ENCODE measurements around the gene PGA4.
"Not testable (repeated sequence)": the region's sequence is repeated elsewhere in the genome, so short reads cannot be mapped to it uniquely, and the experiment has no call there.

The PGA4 gene

GRCh38 chr11:61194981-61195695 lies 27.0 kb upstream of the PGA4 start:
- no peaks in the 10 kb centered on the region for H3K9me3 Mint-ChIP-seq (ENCODE audit: low read depth)
- no peak overlapping the region for H3K27ac Mint-ChIP-seq
- H3K4me1 Mint-ChIP-seq (ENCODE audit: low read depth): no peaks in the 10 kb centered on the region
- no peak overlapping the region for H3K4me3 Mint-ChIP-seq
- no peaks in the 10 kb centered on the region for H3K36me3 Mint-ChIP-seq
- peaks cover 3% of the 10 kb centered on the region for H3K27me3 Mint-ChIP-seq

DNA sequence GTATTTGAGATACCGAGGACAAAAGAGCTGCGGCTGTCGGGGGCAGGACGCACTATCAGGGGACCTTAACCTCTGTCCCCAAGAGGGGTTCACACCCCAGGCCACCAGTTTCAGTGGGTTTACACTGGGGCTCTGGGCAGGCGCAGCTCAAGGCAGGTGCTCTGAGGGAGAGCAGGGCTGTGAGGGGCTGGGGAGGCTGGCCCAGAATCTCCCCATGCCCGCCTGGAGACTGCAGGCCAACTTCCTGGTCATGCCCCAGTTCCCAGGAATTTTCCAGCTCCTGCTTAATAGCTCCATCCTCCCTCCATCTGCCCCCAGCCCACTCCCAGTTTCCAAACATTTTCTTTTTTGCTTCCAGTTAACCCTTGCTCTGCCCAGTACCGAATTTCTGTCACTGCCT lies 26.4 kb upstream of the PGA4 start:
- no peaks in the 10 kb centered on the region for H3K36me3 Mint-ChIP-seq
- peaks cover 3% of the 10 kb centered on the region for H3K27me3 Mint-ChIP-seq
- H3K4me3 Mint-ChIP-seq: no peak overlapping the region
- H3K9me3 Mint-ChIP-seq (ENCODE audit: low read depth): no peaks in the 10 kb centered on the region
- H3K27ac Mint-ChIP-seq: no peak overlapping the region
- H3K4me1 Mint-ChIP-seq (ENCODE audit: low read depth): no peaks in the 10 kb centered on the region

GRCh38 chr11:61198361-61198760 lies 23.8 kb upstream of the PGA4 start:
- no peaks in the 10 kb centered on the region for H3K36me3 Mint-ChIP-seq
- no peaks in the 10 kb centered on the region for H3K9me3 Mint-ChIP-seq (ENCODE audit: low read depth)
- peaks cover 5% of the 10 kb centered on the region for H3K27me3 Mint-ChIP-seq
- H3K4me1 Mint-ChIP-seq (ENCODE audit: low read depth): no peaks in the 10 kb centered on the region
- no peak overlapping the region for H3K27ac Mint-ChIP-seq
- no peak overlapping the region for H3K4me3 Mint-ChIP-seq

GRCh38 chr11:61198948-61199523 lies 23.1 kb upstream of the PGA4 start:
- no peaks in the 10 kb centered on the region for H3K36me3 Mint-ChIP-seq
- no peak overlapping the region for H3K4me3 Mint-ChIP-seq
- H3K4me1 Mint-ChIP-seq (ENCODE audit: low read depth): no peaks in the 10 kb centered on the region
- no peak overlapping the region for H3K27ac Mint-ChIP-seq
- peaks cover 5% of the 10 kb centered on the region for H3K27me3 Mint-ChIP-seq
- no peaks in the 10 kb centered on the region for H3K9me3 Mint-ChIP-seq (ENCODE audit: low read depth)

DNA sequence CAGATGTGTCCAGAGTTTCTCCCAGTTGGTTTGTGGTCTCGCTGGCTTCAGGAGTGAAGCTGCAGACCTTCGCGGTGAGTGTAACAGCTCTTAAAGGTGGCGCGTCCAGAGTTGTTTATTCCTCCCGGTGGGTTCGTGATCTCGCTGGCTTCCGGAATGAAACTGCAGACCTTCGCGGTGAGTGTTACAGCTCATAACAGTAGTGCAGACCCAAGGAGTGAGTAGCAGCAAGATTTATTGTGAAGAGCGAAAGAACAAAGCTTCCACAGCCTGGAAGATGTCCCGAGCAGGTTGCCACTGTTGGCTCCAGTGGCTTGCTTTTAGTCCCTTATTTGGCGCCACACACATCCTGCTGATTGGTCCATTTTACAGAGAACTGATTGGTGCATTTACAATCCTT lies 20.7 kb upstream of the PGA4 start:
- Mint-ChIP-seq H3K27me3 (peaks cover 2% of the 10 kb centered on the region), H3K27ac (no peak overlapping the region), H3K9me3 (ENCODE audit: low read depth) (no peaks in the 10 kb centered on the region), H3K36me3 (no peaks in the 10 kb centered on the region), H3K4me3 (no peak overlapping the region), H3K4me1 (ENCODE audit: low read depth) (no peaks in the 10 kb centered on the region)

DNA sequence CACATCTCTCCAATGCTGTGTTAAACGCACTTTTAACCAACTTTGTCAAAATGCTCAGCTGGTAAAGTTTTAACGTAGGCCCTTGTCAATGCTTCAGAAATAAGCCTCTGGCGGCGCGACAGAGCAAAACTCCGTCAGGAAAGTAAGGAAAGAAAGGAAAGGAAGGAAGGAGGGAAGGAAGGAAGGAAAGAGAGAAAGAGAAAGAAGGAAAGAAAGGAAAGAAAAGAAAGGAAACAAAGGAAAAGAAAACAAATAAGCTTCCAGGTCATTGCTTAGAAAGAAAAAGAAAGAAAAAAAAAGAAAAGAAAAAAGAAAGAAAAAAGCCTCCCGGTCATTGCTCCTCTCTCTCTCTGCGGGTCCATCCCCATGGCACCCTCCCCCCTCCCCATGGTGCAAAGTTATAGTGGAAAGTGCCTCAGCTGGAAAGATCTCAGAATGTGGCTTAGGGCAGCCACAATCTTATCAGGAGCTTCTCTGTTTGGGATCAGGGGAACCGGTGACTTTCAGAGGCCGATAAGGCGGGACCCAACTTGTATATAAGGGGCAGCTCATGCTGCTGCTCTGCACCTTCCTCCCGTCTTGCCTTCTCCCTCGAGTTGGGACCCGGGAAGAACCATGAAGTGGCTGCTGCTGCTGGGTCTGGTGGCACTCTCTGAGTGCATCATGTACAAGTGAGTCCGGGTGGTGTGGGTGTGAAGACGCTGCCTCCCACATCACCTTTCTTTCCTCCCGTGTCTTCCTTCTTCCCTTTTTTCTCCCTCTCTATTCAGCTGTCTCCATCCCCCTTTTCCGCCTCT lies 19.0 kb upstream of the PGA4 start, which contains the start of gene PGA3:
Gene PGA3 (plus strand): TSS at position 566 of the 797 bp plus-strand sequence. CDS start 50 bp downstream, at position 616.
- not testable (repeated sequence) for H3K27ac Mint-ChIP-seq; H3K4me3 Mint-ChIP-seq; H3K9me3 Mint-ChIP-seq (ENCODE audit: low read depth); H3K36me3 Mint-ChIP-seq; H3K4me1 Mint-ChIP-seq (ENCODE audit: low read depth); H3K27me3 Mint-ChIP-seq

- not testable (repeated sequence) for H3K9me3 Mint-ChIP-seq (ENCODE audit: low read depth); H3K27me3 Mint-ChIP-seq; H3K4me1 Mint-ChIP-seq (ENCODE audit: low read depth); H3K4me3 Mint-ChIP-seq; H3K36me3 Mint-ChIP-seq; H3K27ac Mint-ChIP-seq
Measured at GRCh38 chr11:61203873-61204272, 18.3 kb upstream of the PGA4 start.

DNA sequence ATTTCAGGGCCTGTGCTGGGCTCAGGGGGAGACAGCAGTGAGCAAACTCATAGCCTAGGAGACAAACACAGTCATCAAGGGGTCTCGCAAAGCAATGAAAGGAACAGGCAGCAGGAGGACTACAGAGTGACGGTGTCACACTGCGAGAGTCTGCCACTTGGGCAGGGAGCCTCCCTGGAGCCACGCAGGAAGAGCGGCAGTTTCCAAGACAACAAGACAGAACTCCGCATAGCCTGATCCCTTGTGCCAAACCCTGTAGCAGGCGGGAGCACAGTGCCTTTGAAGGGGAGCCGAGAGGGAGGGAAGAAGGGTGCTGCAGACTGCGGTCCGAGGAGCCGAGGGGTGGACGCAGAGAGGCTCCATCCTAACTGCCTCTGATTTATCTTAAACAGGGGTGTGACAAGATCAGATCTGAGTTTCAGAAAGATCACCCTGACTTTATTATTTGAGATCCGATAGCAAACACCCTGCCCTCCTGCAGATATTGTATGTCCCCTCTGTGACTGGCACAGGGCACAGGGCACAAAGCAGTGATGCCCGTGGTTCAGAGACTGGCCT lies 17.6 kb upstream of the PGA4 start:
- H3K4me1 Mint-ChIP-seq (ENCODE audit: low read depth); H3K9me3 Mint-ChIP-seq (ENCODE audit: low read depth); H3K4me3 Mint-ChIP-seq; H3K27ac Mint-ChIP-seq; H3K27me3 Mint-ChIP-seq; H3K36me3 Mint-ChIP-seq: not testable (repeated sequence)

- H3K27ac Mint-ChIP-seq; H3K4me1 Mint-ChIP-seq (ENCODE audit: low read depth); H3K9me3 Mint-ChIP-seq (ENCODE audit: low read depth); H3K27me3 Mint-ChIP-seq; H3K36me3 Mint-ChIP-seq; H3K4me3 Mint-ChIP-seq: not testable (repeated sequence)
Measured at GRCh38 chr11:61207636-61208310, 14.4 kb upstream of the PGA4 start.

GRCh38 chr11:61210629-61211028 lies 11.5 kb upstream of the PGA4 start:
- not testable (repeated sequence) for H3K4me1 Mint-ChIP-seq (ENCODE audit: low read depth); H3K36me3 Mint-ChIP-seq; H3K27me3 Mint-ChIP-seq; H3K27ac Mint-ChIP-seq; H3K4me3 Mint-ChIP-seq; H3K9me3 Mint-ChIP-seq (ENCODE audit: low read depth)

DNA sequence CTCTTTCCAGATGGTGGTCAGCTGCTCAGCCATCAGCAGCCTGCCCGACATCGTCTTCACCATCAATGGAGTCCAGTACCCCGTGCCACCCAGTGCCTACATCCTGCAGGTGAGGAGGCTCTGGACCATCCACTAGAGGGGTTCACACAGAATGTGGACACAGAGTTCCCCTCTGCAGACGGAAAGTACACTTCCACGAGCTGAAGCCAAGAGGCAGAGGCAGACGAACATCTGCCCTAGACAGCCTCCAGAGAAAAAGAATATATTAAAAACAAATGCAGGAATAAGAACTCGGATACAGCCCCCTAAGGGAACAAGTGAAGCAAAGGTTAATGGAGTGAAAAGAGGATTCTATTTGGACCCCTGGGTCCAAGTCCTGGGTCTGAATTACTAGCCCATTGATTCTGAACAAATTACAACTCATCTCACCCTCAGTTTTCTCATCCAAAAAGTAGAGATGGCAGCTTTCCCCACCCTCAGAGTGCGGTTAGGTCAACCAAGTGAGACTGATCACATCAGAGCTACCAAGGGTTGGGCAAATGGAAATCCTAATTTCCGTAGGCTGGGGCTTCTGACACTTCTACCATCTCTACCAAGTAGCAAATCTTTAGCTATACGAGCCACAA lies 10.7 kb upstream of the PGA4 start:
- not testable (repeated sequence) for H3K9me3 Mint-ChIP-seq (ENCODE audit: low read depth); H3K4me1 Mint-ChIP-seq (ENCODE audit: low read depth); H3K27me3 Mint-ChIP-seq; H3K27ac Mint-ChIP-seq; H3K36me3 Mint-ChIP-seq; H3K4me3 Mint-ChIP-seq

GRCh38 chr11:61212202-61212601 lies 9.9 kb upstream of the PGA4 start:
- not testable (repeated sequence) for H3K4me3 Mint-ChIP-seq; H3K36me3 Mint-ChIP-seq; H3K9me3 Mint-ChIP-seq (ENCODE audit: low read depth); H3K27ac Mint-ChIP-seq; H3K4me1 Mint-ChIP-seq (ENCODE audit: low read depth); H3K27me3 Mint-ChIP-seq

DNA sequence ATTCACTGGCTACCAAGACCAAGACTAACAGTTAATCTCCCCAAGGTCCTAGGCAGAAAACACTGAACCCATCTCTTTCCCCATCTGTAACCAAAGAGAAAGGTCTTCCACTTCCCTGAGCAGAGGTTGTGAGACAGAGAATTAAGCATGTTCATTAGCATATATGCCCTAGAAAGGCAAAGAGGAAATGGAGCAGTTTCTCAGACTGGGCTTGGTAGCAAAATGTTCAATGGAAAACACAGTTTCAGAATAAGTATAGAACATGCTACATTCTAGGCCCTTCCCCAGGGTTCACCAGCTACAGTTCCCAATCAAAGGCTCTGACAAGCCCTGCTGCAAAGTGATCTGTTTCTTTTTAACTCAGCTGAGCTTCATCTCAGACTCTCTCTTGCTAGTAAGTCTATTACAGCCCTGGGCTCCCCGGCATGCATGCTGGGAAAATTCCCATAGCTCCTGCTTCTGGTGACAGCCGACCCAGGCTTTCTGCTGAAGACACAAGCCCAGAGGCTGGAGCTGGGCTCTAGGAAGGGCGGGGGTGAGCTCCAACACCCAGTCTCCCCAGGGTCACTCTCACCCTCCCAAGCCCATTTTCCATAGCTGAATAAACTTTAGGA lies 8.3 kb upstream of the PGA4 start:
- not testable (repeated sequence) for H3K36me3 Mint-ChIP-seq; H3K9me3 Mint-ChIP-seq (ENCODE audit: low read depth); H3K27ac Mint-ChIP-seq; H3K4me1 Mint-ChIP-seq (ENCODE audit: low read depth); H3K4me3 Mint-ChIP-seq; H3K27me3 Mint-ChIP-seq

GRCh38 chr11:61218306-61218705 lies 3.8 kb upstream of the PGA4 start:
- H3K36me3 Mint-ChIP-seq; H3K4me1 Mint-ChIP-seq (ENCODE audit: low read depth); H3K9me3 Mint-ChIP-seq (ENCODE audit: low read depth); H3K27ac Mint-ChIP-seq; H3K27me3 Mint-ChIP-seq; H3K4me3 Mint-ChIP-seq: not testable (repeated sequence)

Data from activated naive CD8-positive, alpha-beta T cell (primary cell).